ENCODE measurements around the gene CTSA.

The CTSA gene

GRCh38 chr20:45887346-45887715, 3.8 kb upstream of the CTSA start, which contains the start of gene SPATA25:
Gene SPATA25, minus strand, starts transcription at chr20:45887622. Its CDS starts 32 bp downstream, at chr20:45887590.
- no peak within 1 kb of the TSS for H3K4me3 ChIP-seq (ENCODE audit: control insufficient read depth, low read depth, low read length)
- DNase-seq (ENCODE audit: low read depth) = no peak
- TF ChIP-seq CTCF (conservative IDR thresholded peaks at IDR 0.05; ENCODE audit: control insufficient read depth, insufficient read depth, low read depth, low read length) = no peak

- H3K4me3 ChIP-seq (ENCODE audit: control insufficient read depth, low read depth, low read length) = no peak overlapping the region
- no peak for TF ChIP-seq CTCF (conservative IDR thresholded peaks at IDR 0.05; ENCODE audit: control insufficient read depth, insufficient read depth, low read depth, low read length)
- DNase-seq (ENCODE audit: low read depth) = no peak
Observed at GRCh38 chr20:45888681-45889080, 2.5 kb upstream of the CTSA start.

DNA sequence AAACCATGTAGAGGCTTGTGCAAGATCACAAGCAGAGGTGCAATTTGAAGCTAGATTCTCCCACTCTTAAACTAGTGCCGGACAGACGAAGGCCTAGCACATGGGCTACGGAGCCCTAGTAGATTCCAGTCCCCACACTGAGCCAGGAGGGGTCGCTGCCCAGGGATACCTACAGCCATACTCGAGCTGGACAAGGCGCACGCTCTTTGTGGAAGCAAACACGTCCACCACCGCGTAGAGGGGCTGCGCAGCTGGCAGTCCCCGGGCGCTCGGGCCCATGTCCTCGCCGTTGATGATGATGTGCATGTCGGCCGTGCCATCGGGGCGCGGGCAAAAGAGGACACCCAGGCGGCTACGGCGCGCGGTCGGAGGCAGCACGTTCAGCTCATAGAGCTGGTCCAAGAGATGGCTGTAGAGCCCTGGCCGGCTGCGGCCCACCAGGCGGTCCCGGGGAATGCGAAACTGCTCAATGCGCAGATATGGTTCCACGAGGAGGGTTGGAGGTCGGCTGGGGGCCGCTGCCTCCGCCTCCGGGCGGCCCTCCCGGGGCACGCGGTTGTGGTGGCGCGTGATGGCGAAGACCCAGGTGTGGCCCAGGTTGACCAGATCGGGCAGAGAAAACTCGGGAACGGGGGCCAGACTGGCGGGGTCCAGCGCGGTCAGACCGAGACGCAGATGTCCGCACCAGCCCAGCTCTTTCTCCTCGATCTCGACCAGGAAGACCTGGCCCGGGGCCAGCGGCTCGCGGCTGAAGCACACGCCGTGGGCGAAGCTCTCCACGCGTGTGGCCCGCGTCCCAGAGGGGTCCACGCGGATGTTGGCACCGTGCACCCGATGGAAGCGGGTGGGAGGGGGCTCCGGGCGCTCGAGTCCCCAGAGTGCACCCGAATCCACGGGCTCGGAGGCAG, 804 bp upstream of the CTSA start:
- peak overlapping the region; percentile 73 for H3K4me3 ChIP-seq (ENCODE audit: control insufficient read depth, low read depth, low read length)
- DNase-seq (ENCODE audit: low read depth) = peak; percentile 82
- TF ChIP-seq CTCF (conservative IDR thresholded peaks at IDR 0.05; ENCODE audit: control insufficient read depth, insufficient read depth, low read depth, low read length) = peak; percentile 72

GRCh38 chr20:45892049-45892825, 1.1 kb downstream of the CTSA start:
- DNase-seq (ENCODE audit: low read depth) = no peak
- TF ChIP-seq CTCF (conservative IDR thresholded peaks at IDR 0.05; ENCODE audit: control insufficient read depth, insufficient read depth, low read depth, low read length) = peak; percentile 18
- peak overlapping the region; percentile 73 for H3K4me3 ChIP-seq (ENCODE audit: control insufficient read depth, low read depth, low read length)

- TF ChIP-seq CTCF (conservative IDR thresholded peaks at IDR 0.05; ENCODE audit: control insufficient read depth, insufficient read depth, low read depth, low read length) = no peak
- no peak for DNase-seq (ENCODE audit: low read depth)
- H3K4me3 ChIP-seq (ENCODE audit: control insufficient read depth, low read depth, low read length) = no peak overlapping the region
Observed at GRCh38 chr20:45892828-45893500, 1.8 kb downstream of the CTSA start.

- TF ChIP-seq CTCF (conservative IDR thresholded peaks at IDR 0.05; ENCODE audit: control insufficient read depth, insufficient read depth, low read depth, low read length) = no peak
- DNase-seq (ENCODE audit: low read depth) = no peak
Observed at GRCh38 chr20:45893831-45894230, 2.7 kb downstream of the CTSA start.

More at GRCh38 chr20:45893831-45894230, 2.7 kb downstream of the CTSA start:
- no peak overlapping the region for H3K4me3 ChIP-seq (ENCODE audit: control insufficient read depth, low read depth, low read length)

Data from fibroblast of mammary gland (primary cell).